ENCODE measurements around the gene STRIT1.
"Not testable (repeated sequence)": the region's sequence is repeated elsewhere in the genome, so short reads cannot be mapped to it uniquely, and the experiment has no call there.

The STRIT1 gene

DNA sequence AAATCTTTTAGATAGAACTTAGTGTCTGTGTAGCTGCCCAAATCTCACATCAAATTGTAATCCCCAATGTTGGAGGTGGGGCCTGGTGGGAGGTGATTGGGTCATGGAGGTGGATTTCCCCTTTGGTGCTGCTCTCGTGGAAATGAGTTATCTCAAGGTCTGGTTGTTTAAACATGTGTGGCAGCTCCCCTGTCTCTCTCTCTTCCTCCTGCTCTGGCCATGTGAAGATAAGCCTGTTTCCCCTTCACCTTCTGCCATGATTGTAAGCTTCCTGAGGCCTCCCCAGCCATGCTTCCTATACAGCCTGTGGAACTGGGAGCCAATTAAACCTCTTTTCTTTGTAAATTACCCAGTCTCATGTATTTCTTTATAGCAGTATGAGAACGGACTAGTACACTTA is 30.6 kb downstream of the STRIT1 start:
- DNase-seq, result not testable (repeated sequence)

- no peak for DNase-seq
Observed at GRCh38 chr3:155262295-155262694, 31.2 kb downstream of the STRIT1 start.

DNA sequence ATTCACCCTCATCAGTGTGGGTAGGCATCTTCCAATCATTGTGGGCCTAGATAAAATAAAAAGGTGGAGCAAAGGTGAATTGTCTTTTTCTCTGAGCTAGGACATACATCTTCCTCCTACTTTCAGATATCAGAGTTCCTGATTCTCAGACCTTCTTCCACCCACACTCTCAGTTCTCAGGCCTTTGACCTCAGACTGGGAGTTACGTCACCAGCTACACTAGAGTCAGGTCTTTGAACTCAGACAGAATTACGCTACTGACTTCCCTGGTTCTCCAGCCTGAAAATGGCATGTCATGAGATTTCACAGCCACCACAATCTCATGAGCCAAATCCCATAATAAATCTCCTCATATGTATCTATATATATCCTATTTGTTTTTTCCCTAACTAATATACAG is 39.0 kb downstream of the STRIT1 start:
- DNase-seq, result no peak

- no peak for DNase-seq
Observed at GRCh38 chr3:155252535-155252934, 40.9 kb downstream of the STRIT1 start.

DNA sequence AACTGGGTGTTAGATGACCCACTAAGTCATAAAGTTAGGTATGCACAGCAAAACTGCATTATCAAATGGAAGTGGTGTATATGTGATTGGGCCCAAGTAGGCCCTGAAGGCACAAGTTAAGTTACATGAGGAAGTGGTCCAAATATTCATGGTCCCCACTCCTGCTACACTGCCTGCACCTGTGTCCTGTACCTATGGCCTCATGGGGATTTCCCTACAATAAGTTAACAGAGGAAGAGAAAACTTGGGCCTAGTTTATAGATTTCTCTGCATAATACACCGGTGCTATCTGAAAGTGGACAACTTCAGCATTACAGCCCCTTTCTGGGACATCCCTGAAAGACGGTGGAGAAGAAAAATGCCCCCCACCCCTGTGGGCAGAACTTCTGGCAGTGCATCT is 41.5 kb downstream of the STRIT1 start:
- no peak for DNase-seq

- no peak for DNase-seq
Observed at GRCh38 chr3:155248531-155249187, 44.8 kb downstream of the STRIT1 start.

- no peak for DNase-seq
Observed at GRCh38 chr3:155244699-155245098, 48.8 kb downstream of the STRIT1 start.

DNA sequence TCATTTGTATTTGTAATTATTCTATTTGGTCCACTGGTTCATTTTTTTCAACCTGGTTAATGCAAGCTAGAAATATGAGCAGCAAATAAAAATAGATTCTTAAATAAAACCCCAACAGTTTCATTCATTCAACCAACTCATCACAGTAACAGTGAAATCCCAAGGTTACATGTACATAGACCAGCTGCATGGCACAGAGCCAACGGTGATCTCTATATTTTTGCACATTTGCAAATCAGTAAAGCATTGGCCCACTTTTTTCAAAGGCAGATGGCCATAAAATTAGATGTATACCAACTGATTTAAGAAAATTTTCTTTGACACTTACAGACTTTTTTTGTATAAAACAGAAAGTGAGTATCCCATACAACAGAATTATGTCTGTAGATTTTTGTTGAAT is 49.3 kb downstream of the STRIT1 start:
- no peak for DNase-seq

GRCh38 chr3:155243512-155243921 is 50.0 kb downstream of the STRIT1 start:
- DNase-seq, result no peak

DNA sequence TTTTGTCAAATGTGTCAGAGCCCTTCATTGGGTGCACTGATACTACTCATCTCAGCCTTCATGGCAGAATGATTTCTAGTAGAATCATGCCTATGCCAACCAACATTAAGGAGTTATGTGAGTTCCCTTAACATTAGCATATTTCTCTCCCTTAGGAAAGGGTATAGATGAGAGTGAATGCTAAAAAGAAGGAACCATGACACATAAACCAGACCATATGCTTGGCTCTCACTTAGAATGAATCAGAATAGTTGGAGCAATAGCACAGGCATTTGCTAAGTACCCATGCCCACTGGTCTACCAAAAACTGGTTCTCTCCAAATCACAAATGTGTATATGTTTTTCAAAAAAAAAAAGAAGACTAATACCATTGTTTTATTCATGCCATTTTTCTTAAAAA is 51.1 kb downstream of the STRIT1 start:
- no peak for DNase-seq

- DNase-seq, result no peak
Observed at GRCh38 chr3:155241579-155241978, 51.9 kb downstream of the STRIT1 start.
